ENCODE data around the gene BMPR1A.

DNA sequence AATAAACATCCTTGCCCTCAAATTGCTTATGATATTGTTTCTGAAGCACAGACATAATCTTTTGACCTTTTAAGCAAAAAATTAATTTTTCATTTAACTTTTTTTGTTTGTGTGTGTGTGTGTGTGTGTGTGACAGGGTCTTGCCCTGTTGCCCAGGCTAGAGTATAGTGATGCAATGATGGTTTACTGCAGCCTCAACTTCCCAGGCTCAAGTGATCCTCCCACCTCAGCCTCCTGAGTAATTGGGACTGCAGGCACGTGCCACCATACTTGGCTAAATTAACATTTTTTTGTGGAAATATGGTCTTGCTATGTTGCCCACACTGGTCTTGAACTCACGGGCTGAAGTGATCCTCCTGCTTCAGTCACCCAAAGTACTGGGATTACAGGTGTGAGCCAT is 68.9 kb downstream of the BMPR1A start:
- TF ChIP-seq, protein P1, sequence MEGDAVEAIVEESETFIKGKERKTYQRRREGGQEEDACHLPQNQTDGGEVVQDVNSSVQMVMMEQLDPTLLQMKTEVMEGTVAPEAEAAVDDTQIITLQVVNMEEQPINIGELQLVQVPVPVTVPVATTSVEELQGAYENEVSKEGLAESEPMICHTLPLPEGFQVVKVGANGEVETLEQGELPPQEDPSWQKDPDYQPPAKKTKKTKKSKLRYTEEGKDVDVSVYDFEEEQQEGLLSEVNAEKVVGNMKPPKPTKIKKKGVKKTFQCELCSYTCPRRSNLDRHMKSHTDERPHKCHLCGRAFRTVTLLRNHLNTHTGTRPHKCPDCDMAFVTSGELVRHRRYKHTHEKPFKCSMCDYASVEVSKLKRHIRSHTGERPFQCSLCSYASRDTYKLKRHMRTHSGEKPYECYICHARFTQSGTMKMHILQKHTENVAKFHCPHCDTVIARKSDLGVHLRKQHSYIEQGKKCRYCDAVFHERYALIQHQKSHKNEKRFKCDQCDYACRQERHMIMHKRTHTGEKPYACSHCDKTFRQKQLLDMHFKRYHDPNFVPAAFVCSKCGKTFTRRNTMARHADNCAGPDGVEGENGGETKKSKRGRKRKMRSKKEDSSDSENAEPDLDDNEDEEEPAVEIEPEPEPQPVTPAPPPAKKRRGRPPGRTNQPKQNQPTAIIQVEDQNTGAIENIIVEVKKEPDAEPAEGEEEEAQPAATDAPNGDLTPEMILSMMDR (IDR thresholded peaks at IDR 0.05): no peak
- no peak for TF ChIP-seq POLR2A (IDR thresholded peaks at IDR 0.05)
- TF ChIP-seq EP300 (IDR thresholded peaks at IDR 0.05; ENCODE audit: low read depth): no peak
